Measurements from ENCODE around the gene EPHB2. TPM values are rescaled to one million over a fixed set of nuclear protein-coding genes. Genes with fewer than 3 reads are reported as not detected.

The EPHB2 gene
- total and polyA plus RNA-seq, 2 donors (not counting 3 experiments of a cell fraction or from before 2014, with no cell fraction given) = 50.8 to 69.1 TPM

DNA sequence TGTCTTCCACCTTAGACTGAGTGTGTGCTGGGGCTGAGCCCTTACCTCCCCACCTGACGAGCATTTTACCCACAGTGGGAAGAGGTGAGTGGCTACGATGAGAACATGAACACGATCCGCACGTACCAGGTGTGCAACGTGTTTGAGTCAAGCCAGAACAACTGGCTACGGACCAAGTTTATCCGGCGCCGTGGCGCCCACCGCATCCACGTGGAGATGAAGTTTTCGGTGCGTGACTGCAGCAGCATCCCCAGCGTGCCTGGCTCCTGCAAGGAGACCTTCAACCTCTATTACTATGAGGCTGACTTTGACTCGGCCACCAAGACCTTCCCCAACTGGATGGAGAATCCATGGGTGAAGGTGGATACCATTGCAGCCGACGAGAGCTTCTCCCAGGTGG, 73.7 kb downstream of the EPHB2 start:
- Histone ChIP-seq H3K4me3 (replicated peaks in 1 of 3; ENCODE audit: insufficient read depth in 1 of 3, low read depth in 1 of 3, low read length in 3 of 3) (no peak overlapping the region), H3K4me2 (ENCODE audit: insufficient read depth, low read length) (no peak overlapping the region), H2AFZ (ENCODE audit: low read depth, low read length) (no peak overlapping the region), H3K9me3 (replicated peaks; ENCODE audit: control insufficient read depth, insufficient read depth, low read length) (no peaks in the 10 kb centered on the region), H3K9ac (replicated peaks; ENCODE audit: extremely low read depth, insufficient read depth, low read length) (no peak overlapping the region), H4K20me1 (replicated peaks; ENCODE audit: control insufficient read depth, extremely low read depth, insufficient read depth, low read length) (no peaks in the 10 kb centered on the region), H3K4me1 (ENCODE audit: control insufficient read depth, extremely low read depth, insufficient read depth, low read length) (no peaks in the 10 kb centered on the region), H3K79me2 (ENCODE audit: control insufficient read depth, insufficient read depth, low read length) (peaks cover 7% of the 10 kb centered on the region), H3K36me3 (ENCODE audit: control insufficient read depth in 2 of 2, extremely low read depth in 1 of 2, insufficient read depth in 2 of 2, low read length in 2 of 2) (peaks cover 2 to 8% of the 10 kb centered on the region in 2 experiments), H3K9me1 (replicated peaks; ENCODE audit: control insufficient read depth, extremely low read depth, insufficient read depth, low read length) (no peaks in the 10 kb centered on the region), H3K27ac (ENCODE audit: insufficient read depth, low read depth, low read length) (no peak overlapping the region), H3K27me3 (ENCODE audit: control insufficient read depth in 2 of 2, insufficient read depth in 2 of 2, low read length in 2 of 2) (no peaks in the 10 kb centered on the region)
- no TSS peak for BruUV-seq (replicated peaks)
- FAIRE-seq (no peak), DNase-seq (ENCODE audit: low read depth, low spot score) (no peak)
- intact Hi-C loops (cut with micrococcal nuclease) (no loop called here), dilution Hi-C loops (cut with MboI; ENCODE audit: extremely low pct_ligation_motif_present, low sequenced_read_pairs) (no loop called here)
- TF ChIP-seq, protein P1, sequence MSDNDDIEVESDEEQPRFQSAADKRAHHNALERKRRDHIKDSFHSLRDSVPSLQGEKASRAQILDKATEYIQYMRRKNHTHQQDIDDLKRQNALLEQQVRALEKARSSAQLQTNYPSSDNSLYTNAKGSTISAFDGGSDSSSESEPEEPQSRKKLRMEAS (IDR thresholded peaks at IDR 0.05; ENCODE audit: insufficient read depth, insufficient read length) = no peak
- TF ChIP-seq POLR2AphosphoS5 (IDR thresholded peaks at IDR 0.05; ENCODE audit: insufficient read depth, low read depth, low read length) = no peak
- TF ChIP-seq GATA2 (IDR thresholded peaks at IDR 0.05; ENCODE audit: insufficient read depth, insufficient read length, low read depth, low read length) = no peak
- no peak for TF ChIP-seq FOS (IDR thresholded peaks at IDR 0.05; ENCODE audit: borderline replicate concordance, insufficient read depth, low read length)
- TF ChIP-seq MYC (IDR thresholded peaks at IDR 0.05; ENCODE audit: low read depth, low read length) = no peak
- TF ChIP-seq, protein P2, sequence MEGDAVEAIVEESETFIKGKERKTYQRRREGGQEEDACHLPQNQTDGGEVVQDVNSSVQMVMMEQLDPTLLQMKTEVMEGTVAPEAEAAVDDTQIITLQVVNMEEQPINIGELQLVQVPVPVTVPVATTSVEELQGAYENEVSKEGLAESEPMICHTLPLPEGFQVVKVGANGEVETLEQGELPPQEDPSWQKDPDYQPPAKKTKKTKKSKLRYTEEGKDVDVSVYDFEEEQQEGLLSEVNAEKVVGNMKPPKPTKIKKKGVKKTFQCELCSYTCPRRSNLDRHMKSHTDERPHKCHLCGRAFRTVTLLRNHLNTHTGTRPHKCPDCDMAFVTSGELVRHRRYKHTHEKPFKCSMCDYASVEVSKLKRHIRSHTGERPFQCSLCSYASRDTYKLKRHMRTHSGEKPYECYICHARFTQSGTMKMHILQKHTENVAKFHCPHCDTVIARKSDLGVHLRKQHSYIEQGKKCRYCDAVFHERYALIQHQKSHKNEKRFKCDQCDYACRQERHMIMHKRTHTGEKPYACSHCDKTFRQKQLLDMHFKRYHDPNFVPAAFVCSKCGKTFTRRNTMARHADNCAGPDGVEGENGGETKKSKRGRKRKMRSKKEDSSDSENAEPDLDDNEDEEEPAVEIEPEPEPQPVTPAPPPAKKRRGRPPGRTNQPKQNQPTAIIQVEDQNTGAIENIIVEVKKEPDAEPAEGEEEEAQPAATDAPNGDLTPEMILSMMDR (IDR thresholded peaks at IDR 0.05; ENCODE audit: extremely low read depth in 1 of 2, insufficient read depth in 1 of 2, low read depth in 1 of 2, low read length in 2 of 2) = no peak
- TF ChIP-seq POLR2A (IDR thresholded peaks at IDR 0.05; ENCODE audit: low read depth, low read length) = no peak
- TF ChIP-seq JUN (IDR thresholded peaks at IDR 0.05; ENCODE audit: borderline replicate concordance, insufficient read depth, insufficient read length, low read depth) = no peak
- no peak for TF ChIP-seq EZH2 (IDR thresholded peaks at IDR 0.05; ENCODE audit: borderline replicate concordance, low read depth, low read length, severe bottlenecking)
- CTCF ChIA-PET = interaction anchor here (1.3 to 1.5 kb wide), 2 partner anchors 78 to 80 kb away, joined by 3 to 4 read pairs; no protein-coding TSS in a partner anchor
- POLR2A ChIA-PET = no interaction called here
